GM11168 (cell line): Measurements from ENCODE around the gene TCF12.

Experiments used
- in situ Hi-C: fragments of 300-500 bp; cut with MboI; formaldehyde crosslinking; loops from one replicate; pipeline ENCODE4 v1.12.0; 2022; ENCODE audit warnings: low sequenced_read_pairs; ENCODE audit not compliant: unreplicated experiment

Gene TCF12

GRCh38 chr15:57301307-57301706 is 382.9 kb downstream of the TCF12 start:
- in situ Hi-C loops: loop anchor here (25.0 kb wide), 1 partner anchor 814 kb away; no protein-coding TSS in a partner anchor

DNA sequence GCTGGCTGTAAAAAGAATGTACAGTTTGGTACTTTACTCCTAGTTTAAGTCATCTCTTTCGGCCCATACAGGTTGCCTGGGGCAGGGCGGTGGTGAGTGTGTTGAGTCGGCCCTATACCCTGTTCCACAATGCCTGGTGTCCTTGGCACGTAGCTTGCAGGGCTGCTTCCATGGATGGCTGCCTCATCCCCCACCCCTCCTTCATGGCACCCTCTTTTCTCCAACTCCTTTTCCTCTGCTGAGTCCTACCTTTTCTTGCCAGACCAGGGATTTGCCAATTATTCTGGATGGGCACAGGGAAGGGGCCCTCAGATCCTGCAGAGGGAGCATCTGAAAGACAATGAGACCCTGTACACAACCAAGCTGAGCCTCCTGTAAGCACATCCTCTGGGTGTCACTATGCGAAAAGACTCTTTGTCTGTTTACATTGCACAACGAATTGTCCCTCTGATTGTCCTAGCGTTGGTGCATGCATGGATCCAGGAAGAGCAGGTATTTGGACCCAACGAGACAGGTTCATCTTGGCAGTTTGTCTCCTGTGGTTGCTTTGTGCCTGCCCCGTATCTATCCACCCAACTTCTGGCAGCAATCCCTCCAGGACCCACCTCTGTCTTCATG is 384.3 kb downstream of the TCF12 start:
- in situ Hi-C loops: loop anchor here (25.0 kb wide), 1 partner anchor 815 kb away; no protein-coding TSS in a partner anchor

DNA sequence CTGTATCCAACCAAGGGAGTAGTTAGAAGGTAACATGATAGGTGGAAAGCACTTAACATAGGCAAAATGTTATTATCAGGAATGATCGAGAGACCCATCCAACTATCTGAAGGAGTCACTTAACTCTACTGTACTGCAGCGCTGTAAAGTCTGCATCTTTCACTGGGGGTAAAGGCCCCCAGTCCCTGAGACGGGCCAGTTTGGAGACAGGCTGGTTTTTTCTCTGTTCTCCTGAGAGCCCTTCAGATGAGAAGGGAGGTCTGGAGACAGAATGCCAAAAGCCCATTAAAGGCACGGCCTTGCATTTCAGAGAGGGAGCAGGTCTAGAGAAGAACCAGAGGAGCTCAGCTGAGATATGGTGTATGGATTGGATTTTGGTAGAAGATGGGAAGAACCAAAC is 386.6 kb downstream of the TCF12 start:
- in situ Hi-C loops: loop anchor here (25.0 kb wide), 1 partner anchor 818 kb away; no protein-coding TSS in a partner anchor

- in situ Hi-C loops: loop anchor here (25.0 kb wide), 1 partner anchor 819 kb away; no protein-coding TSS in a partner anchor
Observed at GRCh38 chr15:57306161-57306943, 387.9 kb downstream of the TCF12 start.

DNA sequence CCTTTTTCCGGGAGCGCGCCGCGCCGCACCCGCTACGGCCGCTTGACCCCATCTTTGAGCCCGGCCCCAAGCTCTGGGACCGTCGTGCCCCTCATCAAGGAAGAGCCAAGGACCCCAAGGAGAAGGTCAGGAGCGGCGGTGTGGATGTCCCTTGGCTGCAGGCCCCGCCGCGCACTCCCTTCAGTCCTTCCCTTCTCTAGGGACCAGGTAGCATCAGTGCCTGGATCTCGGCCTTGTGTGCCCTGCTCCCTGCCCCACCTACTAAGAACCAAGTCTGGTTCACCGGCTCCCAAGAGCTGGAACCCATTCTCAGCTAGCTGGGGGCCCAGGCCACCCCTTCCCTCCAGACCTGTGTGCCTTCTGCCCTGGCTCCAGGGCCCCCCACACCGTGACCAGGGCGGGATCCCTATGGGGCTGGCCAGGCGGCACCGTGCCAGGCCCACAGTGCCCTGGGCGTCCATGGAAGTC is 388.5 kb downstream of the TCF12 start:
- in situ Hi-C loops: loop anchor here (25.0 kb wide), 1 partner anchor 820 kb away; no protein-coding TSS in a partner anchor

- in situ Hi-C loops: loop anchor here (25.0 kb wide), 1 partner anchor 820 kb away; no protein-coding TSS in a partner anchor
Observed at GRCh38 chr15:57307527-57308169, 389.2 kb downstream of the TCF12 start.

GRCh38 chr15:57308170-57308545 is 389.7 kb downstream of the TCF12 start:
- in situ Hi-C loops: loop anchor here (25.0 kb wide), 1 partner anchor 821 kb away; no protein-coding TSS in a partner anchor

GRCh38 chr15:57309856-57310760 is 391.7 kb downstream of the TCF12 start:
- in situ Hi-C loops: loop anchor here (25.0 kb wide), 1 partner anchor 823 kb away; no protein-coding TSS in a partner anchor

- in situ Hi-C loops: loop anchor here (25.0 kb wide), 1 partner anchor 824 kb away; no protein-coding TSS in a partner anchor
Observed at GRCh38 chr15:57310876-57311275, 392.4 kb downstream of the TCF12 start.

DNA sequence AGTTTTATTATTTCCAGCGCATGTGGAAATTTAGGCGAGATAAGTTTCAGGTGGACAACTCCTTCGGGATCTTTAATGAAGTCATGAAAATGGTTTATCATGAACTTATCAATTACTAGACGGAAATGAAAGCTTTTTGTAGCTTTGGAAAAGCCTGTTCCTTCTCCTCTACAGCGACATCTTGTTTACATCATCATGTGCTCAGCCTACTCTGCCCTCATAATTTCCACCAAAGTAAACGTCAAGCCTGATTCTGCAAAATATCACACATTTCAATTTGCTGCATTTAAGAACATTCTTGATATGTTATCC is 393.5 kb downstream of the TCF12 start:
- in situ Hi-C loops: loop anchor here (25.0 kb wide), 1 partner anchor 825 kb away; no protein-coding TSS in a partner anchor

DNA sequence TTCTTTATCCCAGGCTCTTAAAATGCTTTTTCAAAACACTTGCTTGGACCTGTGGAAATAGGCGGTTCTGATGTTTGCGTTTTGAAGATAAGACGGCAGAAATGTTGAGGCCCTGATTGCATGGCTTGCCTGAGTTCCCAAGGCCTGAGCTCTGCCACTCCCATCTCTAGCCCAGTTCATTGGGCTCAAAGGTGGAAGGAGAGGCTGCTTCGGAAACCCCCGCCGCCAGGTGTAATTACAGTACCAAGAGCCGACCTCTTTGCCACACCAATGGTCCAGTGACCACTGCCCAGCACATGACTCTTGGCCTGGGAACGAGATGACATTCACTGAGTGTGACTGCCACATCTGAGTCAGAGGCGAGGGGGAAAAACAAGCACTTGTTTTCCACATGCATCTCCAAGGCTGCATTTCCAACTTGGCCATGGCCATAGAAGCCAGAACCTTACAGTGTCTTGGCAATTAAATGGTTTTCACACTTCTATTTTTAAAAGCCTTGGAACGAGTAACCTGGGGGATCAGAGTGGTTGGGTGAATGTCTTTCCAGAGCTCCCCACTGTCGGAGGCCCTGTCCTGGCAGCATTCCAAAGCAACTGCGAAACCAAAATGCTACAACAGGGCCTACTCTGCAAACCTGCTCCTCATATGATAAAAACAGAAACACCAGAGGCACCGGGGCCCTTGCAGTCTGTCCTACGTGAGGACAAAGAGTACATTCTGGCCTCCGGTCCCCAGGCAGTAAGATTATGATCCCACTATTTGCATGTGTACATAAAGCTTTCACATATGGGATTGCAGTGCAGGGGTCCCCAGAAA is 394.1 kb downstream of the TCF12 start:
- in situ Hi-C loops: loop anchor here (25.0 kb wide), 1 partner anchor 825 kb away; no protein-coding TSS in a partner anchor

DNA sequence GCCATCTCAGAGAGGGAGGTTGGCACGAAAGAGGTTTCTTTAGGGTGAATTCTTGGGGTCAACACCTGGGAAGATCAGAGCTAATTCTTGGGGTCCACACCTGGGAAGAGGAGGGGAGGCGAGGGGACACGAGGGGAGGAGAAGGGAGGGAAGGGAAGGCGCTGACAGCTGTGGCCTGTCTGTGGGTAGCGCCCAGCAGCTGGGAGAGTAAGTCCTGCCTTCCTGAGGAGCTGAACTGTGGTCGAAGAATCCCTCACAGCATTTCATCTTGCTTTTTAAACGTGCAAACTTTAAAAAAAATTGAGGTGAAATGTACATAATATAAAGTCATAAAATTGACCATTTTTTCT is 394.7 kb downstream of the TCF12 start:
- in situ Hi-C loops: loop anchor here (25.0 kb wide), 1 partner anchor 826 kb away; no protein-coding TSS in a partner anchor

DNA sequence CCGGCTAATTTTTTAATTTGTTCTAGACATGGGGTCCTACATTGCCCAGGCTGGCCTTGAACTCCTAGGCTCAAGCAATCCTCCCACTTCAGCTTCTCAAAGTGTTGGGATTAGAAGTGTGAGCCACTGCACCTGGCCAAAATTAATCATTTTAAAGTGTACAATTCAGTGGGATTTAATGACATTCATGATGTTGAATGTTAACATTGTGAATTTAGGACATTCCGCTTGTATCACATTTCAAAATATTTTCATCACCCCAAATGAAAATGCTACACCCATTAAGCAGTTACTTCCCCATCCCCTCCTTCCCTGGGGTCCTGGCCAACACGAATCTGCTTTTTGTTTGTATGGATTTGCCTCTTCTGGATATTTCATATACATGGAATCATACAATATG is 395.8 kb downstream of the TCF12 start:
- in situ Hi-C loops: loop anchor here (25.0 kb wide), 1 partner anchor 827 kb away; no protein-coding TSS in a partner anchor

GRCh38 chr15:57316451-57316850 is 398.0 kb downstream of the TCF12 start:
- in situ Hi-C loops: loop anchor here (25.0 kb wide), 1 partner anchor 829 kb away; no protein-coding TSS in a partner anchor

DNA sequence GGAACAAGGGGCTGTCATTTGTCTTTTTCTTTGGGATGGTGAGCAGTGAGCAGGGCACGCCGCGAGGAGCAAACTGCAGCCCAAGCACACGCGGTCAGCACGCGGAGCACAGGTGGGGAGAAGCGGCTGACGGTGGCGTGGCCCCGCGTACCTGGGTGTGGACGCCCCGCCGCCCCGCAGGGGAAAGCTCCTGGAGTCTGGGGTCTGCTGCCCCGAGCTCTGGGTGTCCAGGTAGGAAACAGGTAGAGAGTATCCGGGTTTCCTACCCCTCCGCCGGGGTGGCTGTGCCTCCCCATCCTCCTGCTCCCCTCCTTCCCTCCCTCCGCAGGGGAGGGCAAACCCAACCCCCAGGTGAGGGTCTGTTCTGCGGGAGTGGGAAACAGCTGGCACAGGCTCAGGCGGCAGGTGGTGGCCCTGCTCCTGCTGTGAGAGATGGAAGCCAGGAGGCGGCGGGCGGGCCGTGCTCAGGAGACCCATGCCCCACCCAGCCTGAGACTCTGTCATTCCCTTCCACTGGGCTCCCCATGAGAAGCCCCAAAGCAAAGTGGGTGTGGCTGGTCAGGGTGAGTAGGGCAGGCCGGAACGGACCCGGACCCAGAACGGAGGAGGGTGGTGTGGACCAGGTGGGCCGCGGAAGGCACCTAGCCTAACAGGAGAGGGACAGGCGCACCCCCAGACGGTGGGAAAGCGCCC is 400.9 kb downstream of the TCF12 start:
- in situ Hi-C loops: loop anchor here (25.0 kb wide), 1 partner anchor 832 kb away; no protein-coding TSS in a partner anchor

GRCh38 chr15:57319919-57320560 is 401.6 kb downstream of the TCF12 start:
- in situ Hi-C loops: loop anchor here (25.0 kb wide), 1 partner anchor 833 kb away; no protein-coding TSS in a partner anchor

GRCh38 chr15:57320631-57321220 is 402.3 kb downstream of the TCF12 start:
- in situ Hi-C loops: loop anchor here (25.0 kb wide), 1 partner anchor 833 kb away; no protein-coding TSS in a partner anchor
